ENCODE measurements around the gene HELZ.

HELZ gene

GRCh38 chr17:67030641-67031040 is 214.4 kb downstream of the HELZ start:
- H3K4me3 ChIP-seq (ENCODE audit: low read depth, low read length) = no peak overlapping the region
- no peak for DNase-seq (ENCODE audit: low read depth)
- TF ChIP-seq, protein P1, sequence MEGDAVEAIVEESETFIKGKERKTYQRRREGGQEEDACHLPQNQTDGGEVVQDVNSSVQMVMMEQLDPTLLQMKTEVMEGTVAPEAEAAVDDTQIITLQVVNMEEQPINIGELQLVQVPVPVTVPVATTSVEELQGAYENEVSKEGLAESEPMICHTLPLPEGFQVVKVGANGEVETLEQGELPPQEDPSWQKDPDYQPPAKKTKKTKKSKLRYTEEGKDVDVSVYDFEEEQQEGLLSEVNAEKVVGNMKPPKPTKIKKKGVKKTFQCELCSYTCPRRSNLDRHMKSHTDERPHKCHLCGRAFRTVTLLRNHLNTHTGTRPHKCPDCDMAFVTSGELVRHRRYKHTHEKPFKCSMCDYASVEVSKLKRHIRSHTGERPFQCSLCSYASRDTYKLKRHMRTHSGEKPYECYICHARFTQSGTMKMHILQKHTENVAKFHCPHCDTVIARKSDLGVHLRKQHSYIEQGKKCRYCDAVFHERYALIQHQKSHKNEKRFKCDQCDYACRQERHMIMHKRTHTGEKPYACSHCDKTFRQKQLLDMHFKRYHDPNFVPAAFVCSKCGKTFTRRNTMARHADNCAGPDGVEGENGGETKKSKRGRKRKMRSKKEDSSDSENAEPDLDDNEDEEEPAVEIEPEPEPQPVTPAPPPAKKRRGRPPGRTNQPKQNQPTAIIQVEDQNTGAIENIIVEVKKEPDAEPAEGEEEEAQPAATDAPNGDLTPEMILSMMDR (IDR thresholded peaks at IDR 0.05; ENCODE audit: low read depth, low read length, missing control alignments) = no peak

- H3K4me3 ChIP-seq (ENCODE audit: low read depth, low read length) = no peak overlapping the region
- DNase-seq (ENCODE audit: low read depth) = no peak
- TF ChIP-seq, protein P1 (IDR thresholded peaks at IDR 0.05; ENCODE audit: low read depth, low read length, missing control alignments) = no peak
These were observed 217.9 kb downstream of the HELZ start for GRCh38 chr17:67027031-67027628.

DNA sequence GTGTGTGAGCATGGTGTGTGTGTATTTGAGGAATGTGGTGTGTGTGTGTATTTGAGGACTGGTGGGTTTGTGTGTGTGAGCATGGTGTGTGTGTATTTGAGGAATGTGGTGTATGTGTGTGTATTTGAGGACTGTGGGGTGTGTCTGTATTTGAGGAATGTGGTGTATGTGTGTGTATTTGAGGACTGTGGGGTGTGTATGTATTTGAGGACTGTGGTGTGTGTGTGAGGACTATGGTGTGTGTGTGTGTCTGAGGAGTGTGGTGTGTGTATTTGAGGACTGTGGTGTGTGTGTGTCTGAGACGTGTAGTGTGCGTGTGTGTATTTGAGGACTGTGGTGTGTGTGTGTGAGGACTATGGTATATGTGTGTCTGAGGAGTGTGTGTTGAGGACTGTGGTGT is 218.7 kb downstream of the HELZ start:
- TF ChIP-seq, protein P1 (IDR thresholded peaks at IDR 0.05; ENCODE audit: low read depth, low read length, missing control alignments) = no peak
- DNase-seq (ENCODE audit: low read depth) = no peak
- H3K4me3 ChIP-seq (ENCODE audit: low read depth, low read length) = no peak overlapping the region

- H3K4me3 ChIP-seq (ENCODE audit: low read depth, low read length) = no peak overlapping the region
- TF ChIP-seq, protein P1 (IDR thresholded peaks at IDR 0.05; ENCODE audit: low read depth, low read length, missing control alignments) = no peak
- no peak for DNase-seq (ENCODE audit: low read depth)
These were observed 219.7 kb downstream of the HELZ start for GRCh38 chr17:67025216-67025792.

GRCh38 chr17:67024736-67025135 is 220.3 kb downstream of the HELZ start:
- DNase-seq (ENCODE audit: low read depth) = no peak
- H3K4me3 ChIP-seq (ENCODE audit: low read depth, low read length) = no peak overlapping the region
- TF ChIP-seq, protein P1 (IDR thresholded peaks at IDR 0.05; ENCODE audit: low read depth, low read length, missing control alignments) = no peak

DNA sequence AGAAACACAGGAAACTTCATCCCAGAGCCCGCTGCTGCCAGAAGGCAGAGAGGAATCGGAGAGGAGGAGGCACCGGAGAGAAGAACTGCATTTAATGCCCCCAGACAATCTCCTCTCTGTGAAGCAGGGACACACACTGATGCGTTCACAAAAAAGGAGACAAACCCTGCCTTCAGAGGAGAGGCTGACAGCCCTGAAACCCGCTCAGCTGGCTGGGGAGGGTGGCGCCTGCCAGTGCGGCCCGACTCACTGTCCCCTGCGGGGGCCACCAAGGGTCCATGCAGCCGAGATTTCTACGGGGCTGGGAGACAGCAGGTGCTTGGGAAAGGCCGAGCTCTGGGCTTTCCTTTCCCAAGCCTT is 222.6 kb downstream of the HELZ start:
- TF ChIP-seq, protein P1 (IDR thresholded peaks at IDR 0.05; ENCODE audit: low read depth, low read length, missing control alignments) = no peak
- H3K4me3 ChIP-seq (ENCODE audit: low read depth, low read length) = no peak overlapping the region
- DNase-seq (ENCODE audit: low read depth) = no peak

Data from GM12864 (cell line).